Glutamatergic neuron (in vitro differentiated cells): Measurements from ENCODE around the gene VIL1. TPM values are rescaled to one million over a fixed set of nuclear protein-coding genes. Genes with fewer than 3 reads are reported as not detected.

ENCODE experiments used
- DNase-seq: peaks from one replicate; pipeline ENCODE4 v3.0.0; 2022
- H3K27ac Mint-ChIP-seq: one replicate; pipeline ENCODE4 v1.8.0; 2020; ENCODE audit warnings: mild to moderate bottlenecking, mixed read lengths, inconsistent platforms; ENCODE audit not compliant: unreplicated experiment
- H3K27me3 Mint-ChIP-seq: one replicate; pipeline ENCODE4 v1.8.0; 2020; ENCODE audit warnings: mild to moderate bottlenecking, moderate library complexity, mixed read lengths, inconsistent platforms; ENCODE audit not compliant: unreplicated experiment
- H3K36me3 Mint-ChIP-seq: one replicate; pipeline ENCODE4 v1.8.0; 2020; ENCODE audit warnings: mild to moderate bottlenecking, mixed read lengths, inconsistent platforms; ENCODE audit not compliant: unreplicated experiment
- H3K4me1 Mint-ChIP-seq: one replicate; pipeline ENCODE4 v1.8.0; 2020; ENCODE audit warnings: mild to moderate bottlenecking, low read depth, mixed read lengths, inconsistent platforms; ENCODE audit not compliant: unreplicated experiment
- H3K4me3 Mint-ChIP-seq: one replicate; pipeline ENCODE4 v1.8.0; 2020; ENCODE audit warnings: mild to moderate bottlenecking, mixed read lengths, inconsistent platforms; ENCODE audit not compliant: unreplicated experiment
- H3K9me3 Mint-ChIP-seq: one replicate; pipeline ENCODE4 v1.8.0; 2020; ENCODE audit warnings: mild to moderate bottlenecking, moderate library complexity, mixed read lengths, inconsistent platforms; ENCODE audit not compliant: unreplicated experiment
- total RNA-seq: library from RNA; stranded (reverse); fragmentation: NEBNext Ultra II Directional; extraction: Animal tissue kit (Norgen Biotek cat#: 25700); gene quantifications from one replicate; pipeline ENCODE4 v1.2.1, GENCODE V29; 2021; ENCODE audit not compliant: unreplicated experiment
- TF ChIP-seq, protein P1 (sequence below): fragments of 200-600 bp; sonication (generic); IDR thresholded peaks from one replicate; pipeline ENCODE4 v1.5.0; 2021; ENCODE audit not compliant: partially characterized antibody, unreplicated experiment

The VIL1 gene
- total RNA-seq, 1 donor from 2014 or later = not detected

GRCh38 chr2:218435003-218435982 lies 16.4 kb downstream of the VIL1 start:
- peaks cover 2% of the 10 kb centered on the region for H3K9me3 Mint-ChIP-seq
- DNase-seq = no peak
- H3K4me1 Mint-ChIP-seq = no peaks in the 10 kb centered on the region
- no peak overlapping the region for H3K4me3 Mint-ChIP-seq
- H3K27ac Mint-ChIP-seq = no peak overlapping the region
- TF ChIP-seq, protein P1, sequence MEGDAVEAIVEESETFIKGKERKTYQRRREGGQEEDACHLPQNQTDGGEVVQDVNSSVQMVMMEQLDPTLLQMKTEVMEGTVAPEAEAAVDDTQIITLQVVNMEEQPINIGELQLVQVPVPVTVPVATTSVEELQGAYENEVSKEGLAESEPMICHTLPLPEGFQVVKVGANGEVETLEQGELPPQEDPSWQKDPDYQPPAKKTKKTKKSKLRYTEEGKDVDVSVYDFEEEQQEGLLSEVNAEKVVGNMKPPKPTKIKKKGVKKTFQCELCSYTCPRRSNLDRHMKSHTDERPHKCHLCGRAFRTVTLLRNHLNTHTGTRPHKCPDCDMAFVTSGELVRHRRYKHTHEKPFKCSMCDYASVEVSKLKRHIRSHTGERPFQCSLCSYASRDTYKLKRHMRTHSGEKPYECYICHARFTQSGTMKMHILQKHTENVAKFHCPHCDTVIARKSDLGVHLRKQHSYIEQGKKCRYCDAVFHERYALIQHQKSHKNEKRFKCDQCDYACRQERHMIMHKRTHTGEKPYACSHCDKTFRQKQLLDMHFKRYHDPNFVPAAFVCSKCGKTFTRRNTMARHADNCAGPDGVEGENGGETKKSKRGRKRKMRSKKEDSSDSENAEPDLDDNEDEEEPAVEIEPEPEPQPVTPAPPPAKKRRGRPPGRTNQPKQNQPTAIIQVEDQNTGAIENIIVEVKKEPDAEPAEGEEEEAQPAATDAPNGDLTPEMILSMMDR = no peak
- H3K36me3 Mint-ChIP-seq = peaks cover 2% of the 10 kb centered on the region
- no peaks in the 10 kb centered on the region for H3K27me3 Mint-ChIP-seq

DNA sequence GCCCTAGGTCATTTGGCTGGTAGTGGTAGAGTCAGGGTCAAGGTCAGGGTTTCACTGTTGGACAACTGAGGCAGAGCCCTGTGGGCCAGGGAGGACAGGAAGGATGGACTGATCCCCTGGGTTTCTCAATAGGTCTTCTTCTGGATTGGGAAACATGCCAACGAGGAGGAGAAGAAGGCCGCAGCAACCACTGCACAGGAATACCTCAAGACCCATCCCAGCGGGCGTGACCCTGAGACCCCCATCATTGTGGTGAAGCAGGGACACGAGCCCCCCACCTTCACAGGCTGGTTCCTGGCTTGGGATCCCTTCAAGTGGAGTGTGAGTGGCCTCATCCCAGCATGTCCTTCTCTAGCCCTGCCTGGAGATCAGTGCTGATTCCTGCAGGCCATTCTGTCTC lies 18.1 kb downstream of the VIL1 start:
- DNase-seq = no peak
- no peaks in the 10 kb centered on the region for H3K4me1 Mint-ChIP-seq
- H3K27me3 Mint-ChIP-seq = no peaks in the 10 kb centered on the region
- H3K9me3 Mint-ChIP-seq = peaks cover 3% of the 10 kb centered on the region
- no peak overlapping the region for H3K4me3 Mint-ChIP-seq
- H3K27ac Mint-ChIP-seq = no peak overlapping the region
- no peaks in the 10 kb centered on the region for H3K36me3 Mint-ChIP-seq
- TF ChIP-seq, protein P1 = no peak

DNA sequence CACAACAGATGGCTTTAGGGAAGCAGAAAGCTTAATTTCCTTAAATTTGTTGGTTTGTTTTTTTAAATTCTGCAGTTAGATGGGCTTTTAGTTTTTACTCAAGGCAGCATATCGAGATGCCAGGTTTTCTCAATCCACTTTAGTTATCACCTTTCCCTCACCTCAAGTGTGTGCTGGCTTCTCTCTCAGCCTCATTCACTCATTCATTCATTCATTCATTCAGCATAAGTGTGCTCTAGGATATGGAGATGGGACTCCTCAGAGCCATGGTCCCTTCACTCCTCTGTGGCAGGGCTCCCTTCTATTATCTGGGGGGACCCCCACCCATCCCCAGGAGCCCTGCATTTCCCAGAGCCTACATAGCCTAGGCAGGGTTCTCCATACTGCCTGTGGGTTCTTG lies 19.0 kb downstream of the VIL1 start:
- Mint-ChIP-seq H3K27me3 (no peaks in the 10 kb centered on the region), H3K36me3 (no peaks in the 10 kb centered on the region), H3K4me1 (no peaks in the 10 kb centered on the region), H3K4me3 (no peak overlapping the region), H3K27ac (no peak overlapping the region), H3K9me3 (peaks cover 3% of the 10 kb centered on the region)
- no peak for DNase-seq
- TF ChIP-seq, protein P1 = no peak

GRCh38 chr2:218438596-218438995 lies 19.7 kb downstream of the VIL1 start:
- no peak for DNase-seq
- H3K9me3 Mint-ChIP-seq = peaks cover 3% of the 10 kb centered on the region
- H3K4me1 Mint-ChIP-seq = no peaks in the 10 kb centered on the region
- TF ChIP-seq, protein P1 = no peak
- H3K27me3 Mint-ChIP-seq = no peaks in the 10 kb centered on the region
- H3K4me3 Mint-ChIP-seq = no peak overlapping the region
- no peak overlapping the region for H3K27ac Mint-ChIP-seq
- no peaks in the 10 kb centered on the region for H3K36me3 Mint-ChIP-seq

- no peaks in the 10 kb centered on the region for H3K4me1 Mint-ChIP-seq
- H3K36me3 Mint-ChIP-seq = no peaks in the 10 kb centered on the region
- H3K27me3 Mint-ChIP-seq = no peaks in the 10 kb centered on the region
- no peak for DNase-seq
- TF ChIP-seq, protein P1 = no peak
- H3K4me3 Mint-ChIP-seq = no peak overlapping the region
- H3K9me3 Mint-ChIP-seq = peaks cover 1% of the 10 kb centered on the region
- no peak overlapping the region for H3K27ac Mint-ChIP-seq
Observed at GRCh38 chr2:218444692-218445357, 25.9 kb downstream of the VIL1 start.
